ENCODE results near the gene ACOT11. TPM values are rescaled to one million over a fixed set of nuclear protein-coding genes. Genes with fewer than 3 reads are reported as not detected.

ACOT11 gene
- total RNA-seq, 4 donors from 2014 or later, result 27.1 to 93.0 (median 70.5) TPM

GRCh38 chr1:54500107-54500431 lies 48.0 kb upstream of the ACOT11 start:
- 22 to 44% methylated on average over 5 to 6 of the region's 10 CpGs for WGBS, 2 donors
- H3K27ac ChIP-seq, result no peak overlapping the region
- peak overlapping the region in 1 of 3 donors; percentile 19 for H3K4me3 ChIP-seq (replicated peaks in 1 of 3)

DNA sequence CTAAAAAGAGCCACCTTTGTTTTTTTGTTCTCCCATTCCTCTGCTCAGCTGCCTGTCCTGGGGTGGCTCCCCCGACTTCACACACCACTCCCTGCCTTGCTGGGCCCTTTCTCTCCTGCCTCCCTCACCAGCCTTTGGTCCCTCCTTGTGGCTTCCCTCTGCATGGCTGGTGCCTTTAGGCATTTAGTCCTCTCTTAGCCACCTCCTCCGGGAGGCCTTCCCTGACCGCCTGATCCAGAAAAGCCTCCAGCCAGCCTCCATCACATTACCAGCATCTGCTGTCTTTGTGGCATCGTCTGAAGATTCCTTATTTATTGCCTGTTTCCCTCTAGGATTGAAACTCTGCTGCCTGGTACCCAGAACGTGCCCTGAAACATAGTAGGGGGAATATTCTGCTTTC lies 46.2 kb upstream of the ACOT11 start:
- no peak for DNase-seq
- H3K36me3 ChIP-seq, result no peaks in the 10 kb centered on the region
- no peaks in the 10 kb centered on the region for H3K9me3 ChIP-seq
- H3K27me3 ChIP-seq, result peaks cover 5% of the 10 kb centered on the region
- no peak for TF ChIP-seq POLR2A (IDR thresholded peaks at IDR 0.05)
- TF ChIP-seq, protein P1, sequence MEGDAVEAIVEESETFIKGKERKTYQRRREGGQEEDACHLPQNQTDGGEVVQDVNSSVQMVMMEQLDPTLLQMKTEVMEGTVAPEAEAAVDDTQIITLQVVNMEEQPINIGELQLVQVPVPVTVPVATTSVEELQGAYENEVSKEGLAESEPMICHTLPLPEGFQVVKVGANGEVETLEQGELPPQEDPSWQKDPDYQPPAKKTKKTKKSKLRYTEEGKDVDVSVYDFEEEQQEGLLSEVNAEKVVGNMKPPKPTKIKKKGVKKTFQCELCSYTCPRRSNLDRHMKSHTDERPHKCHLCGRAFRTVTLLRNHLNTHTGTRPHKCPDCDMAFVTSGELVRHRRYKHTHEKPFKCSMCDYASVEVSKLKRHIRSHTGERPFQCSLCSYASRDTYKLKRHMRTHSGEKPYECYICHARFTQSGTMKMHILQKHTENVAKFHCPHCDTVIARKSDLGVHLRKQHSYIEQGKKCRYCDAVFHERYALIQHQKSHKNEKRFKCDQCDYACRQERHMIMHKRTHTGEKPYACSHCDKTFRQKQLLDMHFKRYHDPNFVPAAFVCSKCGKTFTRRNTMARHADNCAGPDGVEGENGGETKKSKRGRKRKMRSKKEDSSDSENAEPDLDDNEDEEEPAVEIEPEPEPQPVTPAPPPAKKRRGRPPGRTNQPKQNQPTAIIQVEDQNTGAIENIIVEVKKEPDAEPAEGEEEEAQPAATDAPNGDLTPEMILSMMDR (IDR thresholded peaks at IDR 0.05), result no peak
- intact Hi-C loops (cut with DNase I), result no loop called here
- peaks cover 7 to 13% of the 10 kb centered on the region in 2 donors for H3K4me1 ChIP-seq
- H3K4me3 ChIP-seq (replicated peaks in 1 of 3), result no peak overlapping the region
- H3K27ac ChIP-seq, result no peak overlapping the region
- 84% methylated on average over 5 of the region's 5 CpGs for WGBS, 2 donors

More at GRCh38 chr1:54500107-54500431, 48.0 kb upstream of the ACOT11 start:
- Histone ChIP-seq H3K9me3 (no peaks in the 10 kb centered on the region), H3K4me1 (peaks cover 7 to 13% of the 10 kb centered on the region in 2 donors), H3K36me3 (no peaks in the 10 kb centered on the region), H3K27me3 (peaks cover 5% of the 10 kb centered on the region)
- no peak for TF ChIP-seq POLR2A (IDR thresholded peaks at IDR 0.05)
- TF ChIP-seq, protein P1 (IDR thresholded peaks at IDR 0.05), result no peak
- DNase-seq, result peak in 1 of 2 donors; percentile 8
- intact Hi-C loops (cut with DNase I), result no loop called here

DNA sequence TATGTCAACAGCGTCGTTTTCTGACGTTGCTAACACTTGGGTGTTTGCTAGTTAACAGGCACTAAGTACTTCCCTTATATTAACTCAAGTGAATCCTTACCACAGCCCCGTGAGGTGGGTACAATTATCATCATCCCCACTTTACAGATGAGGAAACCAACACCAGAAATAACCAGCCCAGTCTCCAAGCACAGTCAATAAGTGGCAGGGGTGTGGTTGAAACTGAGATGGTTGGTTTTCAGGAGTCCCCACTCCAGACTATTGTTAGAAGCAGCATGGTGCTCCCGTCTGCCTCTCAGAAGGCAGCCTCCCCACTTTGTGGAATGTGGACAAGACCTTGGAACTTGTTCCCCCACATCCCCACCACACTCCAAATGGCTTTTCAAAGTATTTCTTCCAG lies 45.7 kb upstream of the ACOT11 start:
- Histone ChIP-seq H3K27me3 (peaks cover 5% of the 10 kb centered on the region), H3K4me3 (replicated peaks in 1 of 3) (no peak overlapping the region), H3K27ac (no peak overlapping the region), H3K9me3 (no peaks in the 10 kb centered on the region), H3K4me1 (peaks cover 7 to 13% of the 10 kb centered on the region in 2 donors), H3K36me3 (no peaks in the 10 kb centered on the region)
- DNase-seq, result no peak
- TF ChIP-seq POLR2A (IDR thresholded peaks at IDR 0.05), result no peak
- TF ChIP-seq, protein P1 (IDR thresholded peaks at IDR 0.05), result no peak
- 68 to 74% methylated on average over 5 of the region's 5 CpGs for WGBS, 2 donors
- intact Hi-C loops (cut with DNase I), result no loop called here

DNA sequence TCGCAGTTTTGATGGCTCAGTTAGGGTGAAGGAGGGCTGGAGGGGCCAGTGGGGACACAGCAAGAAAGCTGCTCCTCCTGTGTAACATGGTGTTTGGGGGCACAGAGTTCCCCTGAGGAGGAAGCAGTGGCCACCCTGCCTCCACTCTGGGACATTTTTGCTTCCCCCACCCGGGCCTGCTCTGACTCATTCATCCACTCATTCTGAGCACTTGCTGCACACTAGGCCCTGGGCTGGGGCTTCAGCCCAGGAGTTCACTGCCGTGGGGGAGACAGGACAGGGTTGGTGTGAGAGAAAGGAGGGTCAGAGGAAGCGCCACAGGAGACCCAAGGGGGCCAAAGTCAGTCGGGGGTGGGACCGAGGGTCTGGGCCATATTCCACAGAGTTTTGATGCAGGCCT lies 41.4 kb upstream of the ACOT11 start:
- H3K27me3 ChIP-seq, result no peaks in the 10 kb centered on the region
- no peak overlapping the region for H3K27ac ChIP-seq
- no peaks in the 10 kb centered on the region for H3K36me3 ChIP-seq
- intact Hi-C loops (cut with DNase I), result no loop called here
- H3K4me3 ChIP-seq (replicated peaks in 1 of 3), result no peak overlapping the region
- no peaks in the 10 kb centered on the region for H3K4me1 ChIP-seq
- H3K9me3 ChIP-seq, result no peaks in the 10 kb centered on the region
- no peak for DNase-seq
- WGBS, 2 donors, result 73 to 83% methylated on average over 5 to 6 of the region's 6 CpGs
- TF ChIP-seq POLR2A (IDR thresholded peaks at IDR 0.05), result no peak
- TF ChIP-seq, protein P1 (IDR thresholded peaks at IDR 0.05), result no peak

DNA sequence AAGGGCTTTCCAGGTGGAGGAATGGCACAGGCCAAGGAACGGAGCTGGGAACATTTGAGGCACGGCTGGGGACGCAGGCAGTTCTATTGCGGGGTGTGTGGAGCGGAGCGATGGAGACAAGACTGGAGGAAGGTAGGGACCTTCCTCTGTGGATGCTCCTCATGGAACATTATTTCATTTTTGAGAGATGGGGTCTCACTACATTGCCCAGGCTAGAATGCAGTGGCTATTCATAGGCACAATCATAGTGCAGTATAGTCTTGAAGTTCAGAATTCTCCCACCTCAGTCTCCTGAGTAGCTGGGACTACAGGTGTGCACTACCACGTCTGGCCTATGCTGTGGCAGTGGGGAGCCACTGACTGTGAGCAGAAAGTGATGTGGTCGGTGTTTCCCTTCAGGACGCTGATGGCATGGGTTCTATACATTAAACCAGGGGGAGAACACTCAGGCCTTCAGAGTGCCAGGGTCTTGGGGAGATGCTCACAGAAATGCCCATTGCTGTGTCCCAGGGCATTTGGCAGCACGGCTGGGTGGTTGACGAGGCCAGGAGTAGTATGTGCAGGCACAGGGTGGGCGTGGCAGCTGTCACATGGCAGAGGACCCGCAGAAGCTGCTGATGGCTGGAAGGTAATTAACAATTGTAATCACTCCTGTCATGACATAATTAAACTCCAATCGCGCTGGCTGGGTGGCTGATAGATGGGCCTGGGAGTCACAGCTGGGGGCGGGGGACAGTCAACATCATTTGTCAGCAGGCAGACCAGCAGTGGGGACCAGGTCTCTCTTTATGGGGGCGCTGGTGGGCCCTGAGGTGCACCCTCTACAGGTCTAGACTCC lies 40.8 kb upstream of the ACOT11 start:
- no peak for TF ChIP-seq POLR2A (IDR thresholded peaks at IDR 0.05)
- TF ChIP-seq, protein P1 (IDR thresholded peaks at IDR 0.05), result no peak
- no peak overlapping the region for H3K4me3 ChIP-seq (replicated peaks in 1 of 3)
- no peaks in the 10 kb centered on the region for H3K4me1 ChIP-seq

More for the DNA sequence above, 40.8 kb upstream of the ACOT11 start:
- no peaks in the 10 kb centered on the region for H3K27me3 ChIP-seq
- no peak for DNase-seq
- H3K36me3 ChIP-seq, result no peaks in the 10 kb centered on the region
- H3K9me3 ChIP-seq, result no peaks in the 10 kb centered on the region
- no peak overlapping the region for H3K27ac ChIP-seq
- WGBS, 2 donors, result 79 to 85% methylated on average over 17 of the region's 17 CpGs
- intact Hi-C loops (cut with DNase I), result no loop called here

Data from thyroid gland (tissue), 4 donors.